Daoy (cell line): ENCODE data around the gene L3MBTL4. TPM values are rescaled to one million over a fixed set of nuclear protein-coding genes. Genes with fewer than 3 reads are reported as not detected.
"Not testable (repeated sequence)": the region's sequence is repeated elsewhere in the genome, so short reads cannot be mapped to it uniquely, and the experiment has no call there.

Experiments used
- DNase-seq: peaks from one replicate; pipeline ENCODE4 v3.0.0-alpha.2; 2015; ENCODE audit warnings: low read depth
- total RNA-seq: library from RNA; depleted of rRNA; stranded (reverse); fragments of >200 nt; shearing (Covaris generic); gene quantifications from 2 replicates; pipeline ENCODE4 v1.2.3, GENCODE V29; 2014

L3MBTL4 gene
- total RNA-seq, 1 experiment from 2014 or later: 2.8 TPM

DNA sequence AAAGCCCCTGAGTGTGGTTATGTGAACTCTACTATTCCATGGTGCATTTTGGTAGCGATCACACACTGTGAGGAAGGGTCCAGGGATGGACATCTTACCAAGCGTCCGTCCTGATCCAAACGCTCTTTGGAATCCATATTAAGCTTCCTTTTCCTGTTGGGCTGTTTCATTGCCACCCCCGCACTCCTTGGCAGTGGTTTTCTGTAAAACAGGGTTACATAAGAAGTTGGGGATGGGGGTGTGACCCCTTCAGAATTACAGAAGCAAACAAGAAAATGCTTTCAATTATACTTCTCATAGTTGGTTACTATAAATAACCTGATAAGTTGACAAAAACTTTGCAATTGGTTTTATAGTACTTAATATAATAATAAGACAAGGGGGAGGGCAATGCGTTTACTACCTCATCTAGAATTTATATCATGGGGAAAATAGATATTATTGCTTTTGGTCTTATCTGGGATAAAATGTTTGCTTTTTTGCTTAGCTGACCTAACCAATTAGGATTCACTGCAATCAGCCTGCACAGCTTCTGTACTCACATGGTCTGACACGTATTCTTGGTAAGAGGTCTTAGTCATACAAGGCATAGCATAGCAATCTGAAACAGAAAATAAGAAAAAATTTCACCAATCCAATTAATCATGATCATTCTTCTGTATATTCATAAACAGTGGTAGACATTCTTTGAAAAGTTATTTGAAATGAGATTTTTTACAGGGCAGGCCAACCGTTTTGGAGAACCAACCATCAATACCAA lies 103.1 kb downstream of the L3MBTL4 start:
- DNase-seq: no peak

DNA sequence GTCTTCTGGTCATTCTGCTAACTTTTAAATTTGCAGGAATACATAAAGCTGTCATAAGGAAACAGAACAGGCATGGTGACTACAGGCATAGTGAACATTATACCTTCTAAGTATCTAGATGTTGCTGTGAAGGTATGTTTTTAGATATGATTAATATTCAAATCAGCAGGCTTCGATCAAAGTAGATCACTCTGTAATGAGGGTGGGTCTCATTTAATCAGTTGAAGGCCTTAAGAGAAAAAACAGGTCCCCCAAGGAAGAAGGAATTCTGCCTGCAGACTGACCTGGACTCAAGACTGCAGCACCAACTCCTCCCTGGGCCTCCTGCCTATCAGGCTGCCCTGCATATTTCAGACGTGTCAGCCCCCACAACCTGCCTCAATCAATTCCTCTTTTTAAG lies 104.0 kb downstream of the L3MBTL4 start:
- no peak for DNase-seq

DNA sequence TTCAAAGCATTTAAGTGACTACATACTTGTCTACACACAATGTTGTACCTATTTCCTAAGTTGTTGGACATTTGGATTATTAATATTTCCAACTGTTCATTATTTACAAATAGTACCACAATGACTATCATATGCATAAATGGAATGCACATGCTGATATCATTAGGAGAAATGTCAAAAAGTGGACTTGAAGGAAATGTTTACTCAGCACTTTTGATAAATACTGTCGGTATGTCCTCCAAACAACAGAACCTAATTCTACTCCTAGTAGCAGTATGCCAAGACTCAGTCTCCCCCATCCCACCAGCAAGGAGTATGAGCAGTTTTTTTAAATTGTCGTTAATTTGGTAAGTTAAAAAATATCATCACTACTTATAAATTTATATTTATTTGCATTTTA lies 116.8 kb downstream of the L3MBTL4 start:
- no peak for DNase-seq

DNA sequence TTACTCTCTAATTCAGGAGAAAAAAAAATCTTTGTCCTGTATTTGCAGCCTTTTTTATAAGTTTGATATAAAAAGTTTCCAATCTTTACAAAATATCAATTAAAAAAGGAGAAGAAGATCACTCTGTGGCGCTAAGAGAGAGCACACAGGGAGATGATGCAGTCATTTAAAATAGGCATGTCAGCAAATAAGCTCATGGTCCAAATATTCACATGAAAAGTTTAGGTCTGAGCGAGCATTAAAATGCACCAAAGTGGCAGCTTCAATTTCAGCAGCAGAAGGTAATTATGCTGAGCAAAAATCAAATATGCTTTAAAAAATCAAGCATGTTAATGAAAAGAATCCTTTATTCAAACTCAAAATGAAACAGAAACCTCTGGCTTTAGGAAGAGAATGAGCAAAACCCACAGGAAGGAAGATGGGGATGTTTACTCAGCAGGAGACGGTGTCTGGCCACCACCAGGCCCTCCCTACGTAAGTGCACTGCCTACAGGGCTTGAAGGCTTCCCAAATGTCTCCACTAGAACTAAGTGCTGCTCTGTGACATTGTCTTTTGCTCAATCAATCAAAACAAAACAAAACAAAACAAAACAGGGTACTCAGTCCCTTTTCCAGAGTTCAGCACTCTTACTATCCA lies 120.4 kb downstream of the L3MBTL4 start:
- peak; percentile 25 for DNase-seq

DNA sequence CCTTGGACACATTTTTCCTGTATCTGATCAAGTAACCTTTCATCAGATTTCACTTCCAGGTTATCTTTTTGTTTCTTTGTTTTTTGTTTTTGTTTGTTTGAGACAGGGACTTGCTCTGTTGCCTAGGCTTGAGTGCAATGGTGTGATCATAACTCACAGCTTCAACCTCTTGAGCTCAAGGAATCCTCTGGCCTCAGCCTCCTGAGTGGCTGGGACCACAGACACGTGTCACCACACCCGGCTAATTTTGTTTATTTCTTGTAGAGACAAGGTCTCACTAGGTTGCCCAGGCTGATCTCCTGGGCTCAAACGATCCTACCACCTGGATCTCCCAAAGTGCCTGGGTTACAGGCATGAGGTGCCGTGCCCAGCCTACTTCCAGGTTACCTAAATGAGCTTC lies 124.9 kb downstream of the L3MBTL4 start:
- no peak for DNase-seq

DNA sequence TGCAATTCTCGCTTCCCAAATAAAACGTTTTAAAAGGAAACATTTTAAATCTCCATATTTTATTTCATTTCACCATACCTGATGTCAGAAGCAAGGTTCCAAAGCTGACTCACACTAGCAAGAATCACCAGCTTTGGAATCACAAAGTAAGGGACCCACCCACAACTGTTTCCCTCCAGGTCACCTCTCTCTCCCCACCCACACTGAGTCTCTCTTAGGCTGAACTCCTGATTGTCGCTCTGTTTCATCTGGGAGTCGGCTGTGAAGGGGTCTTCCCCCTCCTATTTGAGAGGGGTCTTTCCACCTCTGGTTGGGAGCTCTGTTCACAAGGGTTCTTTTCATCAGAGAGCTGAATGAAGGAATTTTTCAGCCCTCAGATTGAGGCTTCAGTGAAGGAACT lies 128.1 kb downstream of the L3MBTL4 start:
- no peak for DNase-seq

DNA sequence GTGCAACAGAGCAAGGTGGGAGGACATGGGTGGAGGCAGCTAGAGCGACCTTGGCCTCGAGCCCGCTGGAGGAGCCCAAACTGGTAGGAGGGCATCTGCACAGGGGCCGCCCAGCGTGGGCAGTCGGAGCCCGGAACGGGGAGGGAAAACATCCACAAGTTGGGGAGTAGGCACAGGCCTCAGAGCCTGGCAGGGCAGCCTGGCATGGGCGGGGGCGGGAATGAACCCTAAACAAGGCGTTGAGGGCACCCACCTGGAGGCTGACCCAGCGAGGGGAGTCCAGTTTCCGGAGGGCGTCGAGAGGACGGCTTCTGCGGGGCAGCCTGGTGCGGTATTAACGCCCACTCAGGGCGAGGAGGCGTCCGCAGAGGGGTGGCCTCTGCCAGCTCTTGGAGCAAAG lies 129.9 kb downstream of the L3MBTL4 start:
- no peak for DNase-seq

DNA sequence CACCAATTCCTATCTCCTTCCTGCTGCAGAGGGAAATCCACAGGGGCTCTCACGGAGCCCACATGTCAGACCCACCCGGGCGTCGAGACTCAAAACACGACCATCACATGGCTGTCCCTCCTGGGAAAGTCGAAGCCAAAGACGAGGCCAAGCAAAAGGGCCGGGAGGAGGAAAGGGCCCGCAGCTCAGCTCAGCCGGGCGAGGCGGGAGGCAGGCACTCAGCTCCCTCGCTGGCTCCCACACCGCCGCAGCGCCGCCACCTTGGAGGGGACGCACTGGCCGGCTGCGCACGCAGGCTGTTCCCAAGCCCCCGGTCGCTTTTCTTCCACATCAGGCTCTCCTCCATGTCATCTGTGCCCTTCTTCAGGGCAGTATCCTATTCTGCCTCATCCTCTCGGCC lies 130.4 kb downstream of the L3MBTL4 start:
- no peak for DNase-seq

DNA sequence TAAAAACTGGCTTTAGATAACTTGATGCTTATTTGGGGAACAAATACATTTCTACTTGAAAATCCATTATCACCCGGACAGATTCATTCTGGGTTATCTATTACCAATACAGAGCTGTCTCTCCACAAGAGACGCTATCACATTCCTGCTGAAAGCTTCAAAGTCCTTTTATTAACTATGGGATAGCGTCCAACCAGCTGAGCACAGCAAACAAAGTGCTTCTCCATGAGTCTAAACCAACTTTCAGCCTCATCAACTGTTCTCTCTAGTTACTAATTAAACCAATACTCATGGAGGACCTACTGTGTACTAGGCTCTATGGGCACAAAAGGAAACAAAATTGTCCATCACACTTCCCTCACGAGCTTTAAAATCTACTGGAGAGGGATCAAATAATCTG lies 132.8 kb downstream of the L3MBTL4 start:
- DNase-seq: no peak

DNA sequence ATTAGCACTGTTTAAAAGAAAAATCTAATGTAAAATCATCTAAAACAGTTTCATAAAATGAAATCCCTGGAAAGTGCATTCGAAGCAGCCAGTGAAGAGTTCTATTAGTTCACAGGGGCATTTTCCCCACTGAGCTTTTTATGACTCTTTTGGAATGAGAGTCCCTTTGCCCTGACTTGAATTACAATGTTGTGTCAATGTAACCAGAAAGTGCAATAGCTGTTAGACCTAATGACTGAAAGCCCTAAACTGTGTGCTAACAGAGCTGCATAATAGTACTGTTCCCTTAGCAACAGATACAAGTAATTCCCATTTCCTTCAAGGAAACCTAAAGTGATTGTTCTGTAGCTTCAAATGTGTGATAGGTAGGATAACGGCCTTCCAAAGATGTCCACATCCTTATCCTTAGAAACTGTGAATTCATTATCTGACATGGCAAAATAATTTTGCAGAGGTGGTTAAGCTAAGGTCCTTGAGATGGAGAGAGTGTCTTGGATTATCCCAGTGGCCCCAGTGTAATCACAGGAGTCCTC lies 134.4 kb downstream of the L3MBTL4 start:
- no peak for DNase-seq

DNA sequence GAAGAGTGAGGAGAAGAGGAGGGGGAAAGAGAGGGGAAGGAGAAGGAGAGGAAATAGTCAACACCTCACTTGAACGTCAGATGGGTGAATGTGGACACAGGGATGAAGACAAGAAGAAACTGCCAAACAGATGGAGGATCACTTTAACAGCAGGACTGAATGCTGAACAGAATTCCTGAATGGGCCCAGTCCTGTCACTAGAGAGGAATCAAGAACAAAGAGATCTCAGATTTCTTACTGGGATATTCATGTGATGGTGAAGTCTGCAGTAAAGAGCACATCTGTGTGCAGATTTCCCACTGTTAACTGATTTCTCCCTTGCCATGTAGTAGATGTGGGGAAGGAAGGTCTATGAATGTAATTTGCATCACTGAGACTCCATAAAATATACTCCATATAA lies 135.4 kb downstream of the L3MBTL4 start:
- no peak for DNase-seq

DNA sequence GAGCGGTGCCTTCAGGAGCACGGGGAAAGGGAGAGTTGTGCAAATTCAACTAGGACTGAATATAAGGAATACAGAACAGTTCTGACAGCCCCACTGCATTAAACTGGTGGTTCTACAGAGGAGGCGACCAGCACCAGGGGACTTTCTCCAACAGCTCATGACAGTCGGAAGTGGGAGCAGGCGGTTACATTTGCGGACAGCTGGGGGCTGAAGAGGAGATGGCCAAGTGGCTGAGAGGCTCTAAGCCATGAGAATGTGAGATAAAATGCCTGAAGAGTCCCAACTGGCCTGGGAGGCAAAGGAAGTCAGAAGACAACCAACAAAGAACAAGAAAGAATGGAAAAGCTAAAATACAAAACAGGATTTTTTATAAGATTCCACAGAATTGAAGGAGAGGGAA lies 141.3 kb downstream of the L3MBTL4 start:
- DNase-seq: no peak

DNA sequence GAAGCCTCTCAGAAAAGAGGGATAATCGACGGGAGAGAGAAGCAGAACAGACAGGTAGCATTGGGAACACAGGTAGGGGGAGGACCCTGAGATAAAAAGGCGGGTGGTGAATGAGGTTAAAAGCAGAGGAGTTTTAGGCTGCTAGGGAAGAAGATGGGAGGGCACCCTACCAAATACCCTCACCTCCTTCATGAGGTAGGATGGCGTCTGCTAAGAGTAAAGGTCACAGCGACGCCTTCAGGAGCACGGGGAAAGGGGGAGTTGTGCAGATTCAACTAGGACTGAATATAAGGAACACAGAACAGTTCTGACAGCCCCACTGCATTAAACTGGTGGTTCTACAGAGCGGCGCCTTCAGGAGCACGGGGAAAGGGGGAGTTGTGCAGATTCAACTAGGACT lies 142.6 kb downstream of the L3MBTL4 start:
- DNase-seq: not testable (repeated sequence)

DNA sequence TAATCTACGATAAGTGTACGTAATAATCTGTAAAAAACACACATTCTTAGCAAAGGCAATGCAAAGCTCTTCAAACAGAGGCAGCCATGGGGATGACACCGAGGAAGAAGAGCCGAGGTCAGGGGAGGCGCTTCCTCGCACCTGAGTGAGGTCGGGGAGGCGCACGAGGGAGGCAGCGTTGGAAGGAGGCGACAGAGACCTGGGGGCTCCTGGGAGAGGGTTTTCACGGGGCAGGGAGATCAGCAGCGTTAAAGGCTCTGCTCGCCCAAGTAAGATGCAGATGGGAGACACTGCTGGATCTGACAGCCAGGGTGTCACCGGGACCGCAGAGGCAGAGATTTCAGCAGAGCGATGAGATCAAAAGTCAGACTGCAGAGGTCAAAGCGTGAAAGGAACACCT lies 143.1 kb downstream of the L3MBTL4 start:
- no peak for DNase-seq

DNA sequence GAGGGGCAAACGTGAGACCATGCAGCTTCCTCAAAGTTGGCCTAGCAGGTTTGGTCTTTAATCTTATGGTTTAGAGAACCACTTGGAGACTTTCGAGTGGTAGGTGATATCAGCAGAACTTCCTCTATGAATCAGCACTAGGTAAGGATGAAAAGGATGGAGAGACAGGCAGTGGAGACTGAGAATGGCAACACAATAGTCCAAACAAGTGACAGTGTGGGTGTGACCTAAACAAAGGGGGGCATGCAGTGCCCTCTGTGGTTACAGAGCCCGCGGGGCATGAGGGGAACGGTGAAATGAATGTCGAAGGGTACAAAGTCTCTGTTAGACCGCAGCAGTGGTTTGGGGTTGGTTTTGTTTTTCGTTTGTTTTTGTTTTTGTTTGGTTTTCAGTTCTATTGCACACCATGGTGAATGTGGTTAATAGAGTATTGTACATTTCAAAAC lies 143.9 kb downstream of the L3MBTL4 start:
- no peak for DNase-seq

DNA sequence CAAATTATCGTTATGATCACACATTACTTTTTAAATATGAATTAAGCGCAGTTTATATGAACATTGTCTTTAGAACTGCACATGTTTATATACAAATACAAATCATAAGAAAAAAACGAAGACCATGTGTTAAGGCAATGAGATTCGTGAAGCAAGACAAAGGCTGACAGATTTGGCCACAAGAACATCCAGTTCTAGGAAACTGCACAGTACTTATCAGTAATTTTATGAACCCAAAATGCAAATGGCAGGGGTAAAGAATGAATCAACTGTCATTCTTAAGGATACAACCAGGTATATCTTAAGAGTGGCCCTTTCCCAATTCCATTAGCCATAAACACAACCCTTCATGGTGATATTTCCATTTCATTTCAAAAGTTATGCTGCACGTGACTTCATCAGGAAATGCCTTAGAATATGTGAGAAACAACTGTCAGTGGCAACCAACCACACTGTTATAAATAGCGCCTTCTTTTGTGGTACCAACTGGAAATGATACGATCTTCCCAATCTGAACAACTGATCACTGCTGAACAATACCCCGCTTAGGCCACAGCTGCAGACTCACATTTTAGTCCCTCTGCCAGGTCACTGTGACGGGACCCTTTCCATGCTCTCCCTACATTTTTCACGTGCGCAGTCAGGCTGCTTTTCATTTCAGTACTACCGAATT lies 144.9 kb downstream of the L3MBTL4 start:
- no peak for DNase-seq

DNA sequence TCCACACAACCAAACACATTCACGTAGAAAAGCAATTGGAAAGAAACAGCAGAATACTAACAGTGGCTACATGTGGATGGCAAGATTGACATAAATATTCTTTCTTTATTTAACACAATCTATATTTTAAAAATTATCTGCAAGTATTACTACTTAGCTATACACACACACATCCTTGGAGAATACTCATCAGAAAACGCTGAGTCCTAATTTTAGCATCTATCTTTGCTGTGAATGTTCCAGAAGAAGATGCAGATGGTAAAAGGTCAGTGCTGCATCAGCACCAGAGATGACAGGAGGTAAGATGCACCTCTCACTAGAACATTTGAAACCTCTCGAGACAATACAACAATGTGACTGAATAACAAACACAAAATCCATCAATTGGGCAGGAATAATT lies 148.5 kb downstream of the L3MBTL4 start:
- DNase-seq: no peak

DNA sequence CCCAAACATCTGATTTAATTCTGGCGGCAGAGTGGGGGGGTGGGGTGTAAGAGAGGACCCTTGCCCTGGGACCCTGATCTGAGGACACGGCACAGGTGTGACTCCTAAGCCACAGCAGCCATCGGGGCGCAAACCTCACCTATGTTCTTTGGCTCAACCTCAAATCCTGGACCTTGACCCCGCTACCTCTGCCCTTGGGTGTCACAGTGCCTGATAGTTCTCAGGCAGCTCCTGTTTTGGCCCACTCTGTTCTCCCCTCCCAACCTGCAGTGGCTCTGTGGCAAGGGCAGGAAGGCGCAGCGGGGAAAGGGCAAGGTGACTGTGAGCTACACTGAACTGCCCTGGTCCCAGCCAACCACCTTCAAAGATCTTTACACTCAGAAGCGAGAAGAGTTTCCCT lies 152.8 kb downstream of the L3MBTL4 start:
- DNase-seq: no peak

DNA sequence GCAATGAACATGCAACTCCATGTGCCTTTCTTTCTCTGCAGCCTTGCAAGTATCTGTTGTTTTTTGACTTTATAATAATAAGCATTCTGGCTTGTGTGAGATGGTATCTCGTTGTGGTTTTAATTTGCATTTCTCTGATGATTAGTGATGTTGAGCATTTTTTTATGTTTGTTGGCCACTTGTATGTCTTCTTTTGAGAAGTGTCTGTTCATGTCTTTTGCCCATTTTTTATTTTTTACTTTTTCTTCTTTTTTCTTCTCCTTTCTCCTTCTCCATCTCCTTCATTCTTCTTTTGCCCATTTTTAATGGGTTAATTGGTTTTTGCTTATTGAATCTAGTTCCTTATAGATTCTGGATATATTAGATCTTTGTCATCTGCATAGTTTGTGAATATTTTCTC lies 155.4 kb downstream of the L3MBTL4 start:
- not testable (repeated sequence) for DNase-seq

DNA sequence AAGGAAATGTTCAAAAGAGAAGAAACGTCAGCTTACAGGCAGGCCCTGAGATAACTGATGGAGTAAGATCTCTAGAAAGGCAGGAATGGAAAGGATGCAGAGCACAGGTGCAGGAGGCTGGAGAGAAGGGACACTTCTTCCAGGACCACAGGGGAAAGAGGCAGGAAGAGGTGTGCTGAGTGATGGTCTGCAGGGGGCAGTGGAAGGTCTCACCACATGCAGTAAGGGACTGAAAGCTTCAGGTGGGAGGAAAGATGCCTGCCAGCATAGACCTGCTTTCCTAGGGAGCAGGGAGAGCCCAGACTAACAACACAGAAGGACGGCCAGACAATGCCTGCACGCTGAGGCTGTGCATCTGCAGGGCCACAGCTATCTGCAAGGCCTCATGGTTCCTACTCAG lies 156.8 kb downstream of the L3MBTL4 start:
- DNase-seq: no peak

DNA sequence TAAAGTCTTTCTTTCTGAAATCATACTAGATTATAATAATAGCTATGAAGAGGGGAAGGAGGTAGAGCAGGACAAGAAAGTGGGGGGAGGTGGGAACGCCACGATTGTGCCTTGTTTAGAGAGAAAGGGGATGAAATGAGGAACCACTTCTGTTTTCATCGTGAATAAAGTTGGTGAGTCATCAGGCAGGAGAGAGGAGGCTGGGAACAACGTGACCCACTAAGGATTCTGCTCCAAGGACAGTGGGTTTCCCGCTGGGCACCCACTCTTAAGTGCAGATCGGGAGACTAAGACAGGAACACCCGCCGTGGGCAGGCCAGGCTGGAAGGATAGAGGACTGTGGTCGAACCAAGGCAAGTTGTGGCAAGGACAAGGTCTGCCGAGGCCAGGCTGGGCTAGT lies 158.2 kb downstream of the L3MBTL4 start:
- no peak for DNase-seq

DNA sequence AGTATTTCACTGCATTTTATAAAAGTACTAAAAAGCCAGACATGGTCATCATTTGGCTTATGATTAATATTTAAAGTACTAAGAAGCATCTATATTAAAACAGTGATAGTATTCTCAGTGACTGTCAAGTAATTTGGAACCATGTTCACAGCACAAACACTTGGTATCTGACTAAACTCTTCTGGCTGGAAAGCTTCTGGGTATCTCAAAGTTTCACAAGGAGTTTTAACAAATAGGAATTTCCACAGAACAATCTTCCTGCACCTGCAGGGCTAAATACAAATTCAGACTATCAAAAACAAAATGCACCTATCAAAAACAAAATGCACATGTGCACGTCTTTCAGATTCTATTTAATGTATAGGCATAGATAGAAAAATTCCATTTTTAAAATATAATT lies 158.8 kb downstream of the L3MBTL4 start:
- no peak for DNase-seq
